H1 (cell line): ENCODE measurements around the gene NKAIN1. TPM values are rescaled to one million over a fixed set of nuclear protein-coding genes. Genes with fewer than 3 reads are reported as not detected.

Experiments used
- CTCF ChIA-PET: fragments of 300-600 bp; sonication (Branson Sonifier 250); formaldehyde crosslinking; loops from one replicate; lab custom pipeline; 2021; ENCODE audit not compliant: partially characterized antibody; lab: Charles Lee
- POLR2A ChIA-PET: fragments of 300-600 bp; sonication (Branson Sonifier 250); formaldehyde crosslinking; loops from one replicate; lab custom pipeline; 2021; ENCODE audit warnings: inconsistent platforms; ENCODE audit not compliant: partially characterized antibody; lab: Charles Lee
- DNase-seq, 2 experiments: peaks; one replicate each; pipeline versions ENCODE4 v3.0.0 to v3.0.0-alpha.2; 2010 to 2022; ENCODE audit warnings: low spot score in 2 of 2, low read depth in 1 of 2, mixed read lengths in 1 of 2
- FAIRE-seq: peaks from 2 replicates; lab custom pipeline; 2011; peaks lifted over from hg19 to GRCh38; lab: Jason Lieb, UNC
- H2AFZ ChIP-seq: 2 replicates; pipeline ENCODE4 v1.8.1; 2012; ENCODE audit warnings: low read length, inconsistent platforms
- H2AK5ac ChIP-seq: 2 replicates; pipeline ENCODE4 v1.6.1; 2013; ENCODE audit warnings: low read depth, low read length
- H2BK120ac ChIP-seq: replicated peaks from 2 replicates; pipeline ENCODE3; 2013; ENCODE audit warnings: low read depth, low read length, inconsistent platforms
- H2BK12ac ChIP-seq: 2 replicates; pipeline ENCODE4 v1.6.1; 2013; ENCODE audit warnings: low read depth, low read length
- H2BK15ac ChIP-seq: 2 replicates; pipeline ENCODE4 v1.6.1; 2013; ENCODE audit warnings: low read length
- H2BK20ac ChIP-seq: 2 replicates; pipeline ENCODE4 v1.6.1; 2013; ENCODE audit warnings: low read length
- H2BK5ac ChIP-seq: 2 replicates; pipeline ENCODE4 v1.6.1; 2013; ENCODE audit warnings: low read depth, low read length
- H3K14ac ChIP-seq: 2 replicates; pipeline ENCODE4 v1.6.1; 2013; ENCODE audit warnings: inconsistent platforms; ENCODE audit not compliant: insufficient read length
- H3K18ac ChIP-seq: 2 replicates; pipeline ENCODE4 v1.6.1; 2013; ENCODE audit warnings: low read length; ENCODE audit errors: extremely low read depth
- H3K23ac ChIP-seq: 2 replicates; pipeline ENCODE4 v1.6.1; 2013; ENCODE audit warnings: inconsistent platforms; ENCODE audit not compliant: insufficient read length
- H3K23me2 ChIP-seq: 2 replicates; pipeline ENCODE4 v1.6.1; 2013; ENCODE audit warnings: low read depth, low read length
- H3K27ac ChIP-seq: 2 replicates; pipeline ENCODE4 v1.6.1; 2011; ENCODE audit warnings: low read depth, low read length, inconsistent platforms
- H3K27me3 ChIP-seq, 4 experiments: replicated peaks in 1 of 4; 1 replicate in 1 of 4; 2 replicates in 3 of 4; pipeline versions ENCODE4 v1.6.1 to v1.8.1; 2011 to 2013; ENCODE audit warnings: low read length in 3 of 4, mild to moderate bottlenecking in 3 of 4, inconsistent platforms in 2 of 4, mixed read lengths in 2 of 4, moderate library complexity in 1 of 4; ENCODE audit not compliant: control insufficient read depth in 3 of 4, insufficient read depth in 3 of 4; ENCODE audit errors: extremely low read depth in 1 of 4
- H3K36me3 ChIP-seq, 4 experiments: 2 replicates each; pipeline versions ENCODE4 v1.6.1 to v1.8.1; 2011 to 2013; ENCODE audit warnings: mild to moderate bottlenecking in 4 of 4, low read length in 3 of 4, moderate library complexity in 2 of 4, control low read depth in 1 of 4, inconsistent platforms in 1 of 4; ENCODE audit not compliant: insufficient read depth in 4 of 4, control insufficient read depth in 2 of 4
- H3K4ac ChIP-seq: replicated peaks from 2 replicates; pipeline ENCODE3; 2013; ENCODE audit warnings: low read length, low read depth, mixed read lengths, inconsistent platforms; ENCODE audit not compliant: insufficient read length
- H3K4me1 ChIP-seq, 4 experiments: replicated peaks in 1 of 4; 1 replicate in 1 of 4; 2 replicates in 3 of 4; pipeline versions ENCODE4 v1.6.1 to v1.8.1; 2011 to 2013; ENCODE audit warnings: low read length in 3 of 4, inconsistent platforms in 2 of 4, mixed read lengths in 1 of 4; ENCODE audit not compliant: insufficient read depth in 4 of 4, control insufficient read depth in 3 of 4
- H3K4me2 ChIP-seq, 2 experiments: 2 replicates each; pipeline versions ENCODE4 v1.6.1 to v1.8.1; 2011 to 2013; ENCODE audit warnings: low read depth in 2 of 2, low read length in 2 of 2, control low read depth in 1 of 2, inconsistent platforms in 1 of 2, mild to moderate bottlenecking in 1 of 2; ENCODE audit not compliant: insufficient read depth in 1 of 2
- H3K4me3 ChIP-seq, 4 experiments: fragments of 200-600, 300-600 bp in 1 of 4; sonication (generic), shearing (Covaris generic), sonication (Bioruptor Twin) in 1 of 4; 2 replicates each; pipeline versions ENCODE4 v1.5.1 to v1.8.1; 2011 to 2016; ENCODE audit warnings: low read length in 4 of 4, low read depth in 3 of 4, control low read depth in 2 of 4, inconsistent platforms in 2 of 4, mild to moderate bottlenecking in 2 of 4, mixed read lengths in 1 of 4, moderate library complexity in 1 of 4; ENCODE audit not compliant: insufficient read depth in 2 of 4; ENCODE audit errors: extremely low read depth in 1 of 4
- H3K56ac ChIP-seq: replicated peaks from 2 replicates; pipeline ENCODE3; 2013; ENCODE audit warnings: low read depth, mild to moderate bottlenecking, mixed read lengths, low read length, inconsistent platforms; ENCODE audit not compliant: insufficient read length
- H3K79me1 ChIP-seq: 2 replicates; pipeline ENCODE4 v1.6.1; 2013; ENCODE audit warnings: low read depth, low read length, control low read depth
- H3K79me2 ChIP-seq, 2 experiments: 2 replicates each; pipeline versions ENCODE4 v1.6.1 to v1.8.1; 2012 to 2013; ENCODE audit warnings: low read length in 2 of 2, mild to moderate bottlenecking in 2 of 2, inconsistent platforms in 1 of 2; ENCODE audit not compliant: insufficient read depth in 2 of 2, control insufficient read depth in 1 of 2
- H3K9ac ChIP-seq, 4 experiments: replicated peaks in 1 of 4; 1 replicate in 1 of 4; 2 replicates in 3 of 4; pipeline versions ENCODE4 v1.6.1 to v1.8.1; 2011 to 2013; ENCODE audit warnings: low read depth in 3 of 4, low read length in 3 of 4, control low read depth in 2 of 4, mild to moderate bottlenecking in 2 of 4, moderate library complexity in 2 of 4, inconsistent platforms in 1 of 4; ENCODE audit errors: extremely low read depth in 1 of 4
- H3K9me3 ChIP-seq, 2 experiments: 2 replicates each; pipeline versions ENCODE4 v1.6.1 to v1.8.1; 2012 to 2013; ENCODE audit warnings: mild to moderate bottlenecking in 2 of 2, moderate library complexity in 2 of 2, control low read depth in 1 of 2, inconsistent platforms in 1 of 2, low read depth in 1 of 2, low read length in 1 of 2, mixed read lengths in 1 of 2; ENCODE audit not compliant: insufficient read depth in 2 of 2
- H4K20me1 ChIP-seq, 2 experiments: replicated peaks in 1 of 2; 2 replicates each; pipeline versions ENCODE3 to v1.8.1; 2011 to 2013; ENCODE audit warnings: inconsistent platforms in 2 of 2, low read length in 2 of 2, mild to moderate bottlenecking in 1 of 2; ENCODE audit not compliant: insufficient read depth in 2 of 2, control insufficient read depth in 1 of 2
- H4K5ac ChIP-seq: 2 replicates; pipeline ENCODE4 v1.6.1; 2013; ENCODE audit warnings: low read length, low read depth, mixed read lengths, inconsistent platforms; ENCODE audit not compliant: insufficient read length
- H4K8ac ChIP-seq: 2 replicates; pipeline ENCODE4 v1.8.0; 2013; ENCODE audit warnings: mild to moderate bottlenecking, moderate library complexity, low read length, inconsistent platforms; ENCODE audit not compliant: insufficient read depth; ENCODE audit errors: extremely low read depth
- H4K91ac ChIP-seq: replicated peaks from 2 replicates; pipeline ENCODE3; 2013; ENCODE audit warnings: low read length, mixed read lengths, inconsistent platforms; ENCODE audit not compliant: insufficient read length
- CHD2 ChIP-seq: IDR thresholded peaks from 2 replicates; pipeline ENCODE4 v1.6.1; 2012; ENCODE audit warnings: low read length, improper control_type of control experiment
- EP300 ChIP-seq, 2 experiments: IDR thresholded peaks; 1 replicate in 1 of 2; 2 replicates in 1 of 2; pipeline ENCODE4 v1.6.1; 2011 to 2012; ENCODE audit warnings: low read depth in 2 of 2, low read length in 2 of 2, mild to moderate bottlenecking in 2 of 2, borderline replicate concordance in 1 of 2, inconsistent platforms in 1 of 2, moderate library complexity in 1 of 2
- GABPA ChIP-seq: IDR thresholded peaks from 2 replicates; pipeline ENCODE4 v1.6.1; 2011; ENCODE audit warnings: mild to moderate bottlenecking, low read length, moderate library complexity, borderline replicate concordance; ENCODE audit not compliant: insufficient read depth
- NRF1 ChIP-seq: IDR thresholded peaks from 2 replicates; pipeline ENCODE4 v1.6.1; 2011; ENCODE audit warnings: mild to moderate bottlenecking, low read depth, low read length, improper control_type of control experiment
- RAD21 ChIP-seq, 2 experiments: IDR thresholded peaks in 1 of 2; conservative IDR thresholded peaks in 1 of 2; 2 replicates each; pipeline ENCODE4 v1.6.1; 2011; ENCODE audit warnings: low read depth in 2 of 2, low read length in 2 of 2, improper control_type of control experiment in 1 of 2, inconsistent platforms in 1 of 2, mild to moderate bottlenecking in 1 of 2, moderate library complexity in 1 of 2
- YY1 ChIP-seq: IDR thresholded peaks from 2 replicates; pipeline ENCODE4 v1.6.1; 2011; ENCODE audit warnings: low read depth, mild to moderate bottlenecking, low read length
- WGBS, 2 experiments: shearing (Covaris generic) in 1 of 2; methylation state at CpG; one replicate each; pipeline versions ENCODE4 v1.1.6 to v1.1.7; 2013 to 2015; ENCODE audit warnings: low lambda C conversion rate in 2 of 2, mixed read lengths in 2 of 2, inconsistent platforms in 1 of 2, low coverage in 1 of 2, missing lambda C conversion rate in 1 of 2; ENCODE audit not compliant: insufficient replicate concordance in 2 of 2, insufficient coverage in 1 of 2, insufficient read length in 1 of 2; ENCODE audit errors: extremely low coverage in 1 of 2, missing lambda C conversion rate in 1 of 2; 5-methylcytosine and 5-hydroxymethylcytosine counted together
- polyA plus RNA-seq, 7 experiments: library from polyadenylated mRNA; depleted of rRNA in 3 of 7; stranded (reverse) in 5 of 7; unstranded in 2 of 7; fragments of >200 nt in 5 of 7; fragments of 200-250 nt in 2 of 7; gene quantifications; 1 replicate in 5 of 7; 2 replicates in 1 of 7; 4 replicates in 1 of 7; pipeline versions ENCODE4 v1.2.1 to v1.2.3, GENCODE V29; 2011 to 2013; ENCODE audit warnings: missing spikeins in 2 of 7, mixed read lengths in 2 of 7
- total RNA-seq: library from RNA; stranded (reverse); fragmentation: NEBNext Ultra II Directional; extraction: Animal tissue kit (Norgen Biotek cat#: 25700); gene quantifications from 2 replicates; pipeline ENCODE4 v1.2.1, GENCODE V29; 2021
- TF ChIP-seq, protein P1 (sequence below): IDR thresholded peaks from 2 replicates; pipeline ENCODE4 v1.6.1; 2012; ENCODE audit warnings: inconsistent platforms
- TF ChIP-seq, protein P2 (sequence below): IDR thresholded peaks from 2 replicates; pipeline ENCODE4 v1.6.1; 2012; ENCODE audit warnings: low read length, inconsistent platforms
- TF ChIP-seq, protein P3 (sequence below): IDR thresholded peaks from 2 replicates; pipeline ENCODE4 v1.6.1; 2011; ENCODE audit warnings: low read length, improper control_type of control experiment

NKAIN1 gene
- total and polyA plus RNA-seq, 2 of the 8 experiments (the other 6 are each of a cell fraction or from before 2014, with no cell fraction given), result 59.3 to 66.9 TPM

DNA sequence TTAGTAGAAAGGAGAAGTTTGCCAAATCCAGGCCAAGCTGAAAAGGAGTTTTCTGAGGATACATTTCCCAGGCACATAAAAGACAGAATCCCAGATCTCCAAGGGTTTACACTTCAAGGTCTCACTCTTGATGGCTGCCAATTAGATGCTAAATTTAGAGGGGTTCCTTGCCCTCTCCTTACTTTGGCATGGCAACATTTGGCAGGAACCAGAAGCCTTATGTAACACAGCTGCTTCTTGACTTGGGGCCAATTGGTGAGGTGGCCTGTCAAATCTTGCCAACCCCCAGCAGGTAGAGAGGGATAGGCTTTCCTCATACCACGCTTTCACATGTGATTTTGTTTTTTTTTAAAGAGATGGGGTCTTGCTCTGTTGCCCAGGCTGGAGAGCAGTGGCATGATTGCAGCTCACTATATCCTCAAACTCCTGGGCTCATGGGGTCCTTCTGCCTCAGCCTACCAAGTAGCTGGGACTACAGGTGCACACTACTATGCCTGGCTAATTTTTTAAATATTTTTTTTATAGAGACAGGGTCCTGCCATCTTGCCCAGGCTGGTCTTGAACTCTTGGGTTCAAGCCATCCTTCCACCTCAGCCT is 25.2 kb upstream of the NKAIN1 start:
- Histone ChIP-seq H3K79me2 (no peaks in the 10 kb centered on the region), H4K8ac (no peak overlapping the region), H3K4ac (no peak overlapping the region), H3K23me2 (no peaks in the 10 kb centered on the region), H2BK5ac (no peak overlapping the region), H3K9me3 (no peaks in the 10 kb centered on the region), H3K27me3 (no peaks in the 10 kb centered on the region), H3K4me1 (no peaks in the 10 kb centered on the region), H2BK15ac (no peak overlapping the region), H3K4me2 (no peak overlapping the region), H3K18ac (no peak overlapping the region), H4K20me1 (peaks cover 0 to 2% of the 10 kb centered on the region in 2 experiments), H3K4me3 (no peak overlapping the region), H2AFZ (no peak overlapping the region), H3K79me1 (no peaks in the 10 kb centered on the region), H3K9ac (no peak overlapping the region), H3K23ac (no peak overlapping the region), H3K56ac (no peak overlapping the region), H3K27ac (no peak overlapping the region), H2BK12ac (no peak overlapping the region), H4K91ac (no peak overlapping the region), H2BK20ac (no peak overlapping the region), H4K5ac (no peak overlapping the region), H2AK5ac (no peak overlapping the region), H3K36me3 (peaks cover 25 to 91% (median 62%) of the 10 kb centered on the region in 4 experiments), H3K14ac (no peak overlapping the region), H2BK120ac (no peak overlapping the region)
- DNase-seq (no peak), FAIRE-seq (no peak)
- ChIA-PET CTCF (interaction anchor here (0.6 to 9.4 kb wide), 5 partner anchors 14 to 485 kb away, joined by 3 to 113 read pairs (median 3); no protein-coding TSS in a partner anchor), POLR2A (interaction anchor here (0.6 to 3.4 kb wide), 5 partner anchors 19 to 109 kb away, joined by 3 to 9 read pairs (median 3); partner anchors contain the start of genes SNRNP40 and ZCCHC17)
- 94% methylated on average over 1 of the region's 1 CpG; no CpG with 5 or more reads in 1 of the 2 experiments for WGBS, 2 experiments
- no peak for TF ChIP-seq GABPA
- TF ChIP-seq CHD2, result no peak
- TF ChIP-seq NRF1, result no peak
- TF ChIP-seq RAD21 (IDR thresholded peaks at IDR 0.05 in 1 of 2, conservative IDR thresholded peaks at IDR 0.05 in 1 of 2; ENCODE audit: low read depth in 2 of 2, low read length in 2 of 2), result no peak
- no peak for TF ChIP-seq YY1
- TF ChIP-seq EP300 (IDR thresholded peaks at IDR 0.05; ENCODE audit: borderline replicate concordance in 1 of 2, low read depth in 2 of 2, low read length in 2 of 2), result no peak
- TF ChIP-seq, protein P1, sequence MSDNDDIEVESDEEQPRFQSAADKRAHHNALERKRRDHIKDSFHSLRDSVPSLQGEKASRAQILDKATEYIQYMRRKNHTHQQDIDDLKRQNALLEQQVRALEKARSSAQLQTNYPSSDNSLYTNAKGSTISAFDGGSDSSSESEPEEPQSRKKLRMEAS, result no peak
- TF ChIP-seq, protein P2, sequence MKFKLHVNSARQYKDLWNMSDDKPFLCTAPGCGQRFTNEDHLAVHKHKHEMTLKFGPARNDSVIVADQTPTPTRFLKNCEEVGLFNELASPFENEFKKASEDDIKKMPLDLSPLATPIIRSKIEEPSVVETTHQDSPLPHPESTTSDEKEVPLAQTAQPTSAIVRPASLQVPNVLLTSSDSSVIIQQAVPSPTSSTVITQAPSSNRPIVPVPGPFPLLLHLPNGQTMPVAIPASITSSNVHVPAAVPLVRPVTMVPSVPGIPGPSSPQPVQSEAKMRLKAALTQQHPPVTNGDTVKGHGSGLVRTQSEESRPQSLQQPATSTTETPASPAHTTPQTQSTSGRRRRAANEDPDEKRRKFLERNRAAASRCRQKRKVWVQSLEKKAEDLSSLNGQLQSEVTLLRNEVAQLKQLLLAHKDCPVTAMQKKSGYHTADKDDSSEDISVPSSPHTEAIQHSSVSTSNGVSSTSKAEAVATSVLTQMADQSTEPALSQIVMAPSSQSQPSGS, result no peak
- TF ChIP-seq, protein P3, sequence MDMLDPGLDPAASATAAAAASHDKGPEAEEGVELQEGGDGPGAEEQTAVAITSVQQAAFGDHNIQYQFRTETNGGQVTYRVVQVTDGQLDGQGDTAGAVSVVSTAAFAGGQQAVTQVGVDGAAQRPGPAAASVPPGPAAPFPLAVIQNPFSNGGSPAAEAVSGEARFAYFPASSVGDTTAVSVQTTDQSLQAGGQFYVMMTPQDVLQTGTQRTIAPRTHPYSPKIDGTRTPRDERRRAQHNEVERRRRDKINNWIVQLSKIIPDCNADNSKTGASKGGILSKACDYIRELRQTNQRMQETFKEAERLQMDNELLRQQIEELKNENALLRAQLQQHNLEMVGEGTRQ, result no peak
